Fibroblast of skin of abdomen (primary cell): Measurements from ENCODE around the gene DEF6. TPM values are rescaled to one million over a fixed set of nuclear protein-coding genes. Genes with fewer than 3 reads are reported as not detected.

Source experiments
- DNase-seq: peaks from one replicate; pipeline ENCODE4 v3.0.0-alpha.2; 2013
- polyA plus RNA-seq, 2 experiments: library from polyadenylated mRNA; unstranded; fragments of 120-200 nt; gene quantifications; one replicate each; pipeline ENCODE4 v1.2.1, GENCODE V29; 2013; ENCODE audit not compliant: insufficient read length in 2 of 2

DEF6 gene, protein sequence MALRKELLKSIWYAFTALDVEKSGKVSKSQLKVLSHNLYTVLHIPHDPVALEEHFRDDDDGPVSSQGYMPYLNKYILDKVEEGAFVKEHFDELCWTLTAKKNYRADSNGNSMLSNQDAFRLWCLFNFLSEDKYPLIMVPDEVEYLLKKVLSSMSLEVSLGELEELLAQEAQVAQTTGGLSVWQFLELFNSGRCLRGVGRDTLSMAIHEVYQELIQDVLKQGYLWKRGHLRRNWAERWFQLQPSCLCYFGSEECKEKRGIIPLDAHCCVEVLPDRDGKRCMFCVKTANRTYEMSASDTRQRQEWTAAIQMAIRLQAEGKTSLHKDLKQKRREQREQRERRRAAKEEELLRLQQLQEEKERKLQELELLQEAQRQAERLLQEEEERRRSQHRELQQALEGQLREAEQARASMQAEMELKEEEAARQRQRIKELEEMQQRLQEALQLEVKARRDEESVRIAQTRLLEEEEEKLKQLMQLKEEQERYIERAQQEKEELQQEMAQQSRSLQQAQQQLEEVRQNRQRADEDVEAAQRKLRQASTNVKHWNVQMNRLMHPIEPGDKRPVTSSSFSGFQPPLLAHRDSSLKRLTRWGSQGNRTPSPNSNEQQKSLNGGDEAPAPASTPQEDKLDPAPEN
- 4.7 TPM for polyA plus RNA-seq (2013, experiment 1 of 2; ENCODE audit: insufficient read length)
- polyA plus RNA-seq (2013, experiment 2 of 2; ENCODE audit: insufficient read length), result 4.9 TPM

DNA sequence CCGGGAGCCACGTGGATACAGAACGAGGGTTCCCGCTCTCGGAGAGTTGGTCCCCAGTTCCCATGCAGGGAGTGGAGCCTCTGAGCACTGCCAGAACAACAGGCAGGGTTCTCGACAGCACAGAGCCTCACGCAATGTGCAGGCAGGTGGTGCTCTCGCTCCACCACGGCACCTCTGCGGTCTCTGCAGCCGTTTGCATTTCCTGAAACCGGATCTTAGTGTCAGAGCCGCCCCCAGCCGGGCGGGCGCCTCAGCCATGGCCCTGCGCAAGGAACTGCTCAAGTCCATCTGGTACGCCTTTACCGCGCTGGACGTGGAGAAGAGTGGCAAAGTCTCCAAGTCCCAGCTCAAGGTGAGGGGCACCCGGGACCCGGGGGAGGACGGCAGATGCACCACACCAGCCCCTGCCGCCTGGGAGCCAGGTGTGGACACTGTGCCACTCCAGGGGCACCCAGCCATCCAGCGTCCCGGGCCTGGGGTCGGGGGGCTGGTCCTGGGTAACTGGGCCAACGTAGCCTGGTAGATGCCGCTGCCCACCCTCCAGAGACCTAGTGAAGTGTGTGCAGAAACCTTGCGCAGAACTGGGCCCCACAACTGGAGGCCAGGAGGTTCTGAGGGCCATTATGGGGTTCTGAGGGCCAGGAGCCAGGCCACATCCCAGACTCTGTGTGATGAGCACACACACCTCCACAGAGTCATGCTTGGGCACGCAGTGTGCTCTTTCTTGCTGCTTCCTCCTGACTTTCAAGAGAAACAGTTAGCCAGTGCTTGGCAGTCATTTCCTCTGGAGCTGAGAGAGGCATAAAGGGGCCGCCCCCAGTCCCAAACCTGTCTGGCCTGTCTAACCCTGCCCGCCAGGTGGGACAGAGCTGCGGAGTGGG is at the start of gene DEF6:
TSS of gene DEF6 (plus strand) at position 218 of the 881 bp plus-strand sequence. CDS start at position 257, 39 bp downstream.
- DNase-seq, result peak; percentile 81

DNA sequence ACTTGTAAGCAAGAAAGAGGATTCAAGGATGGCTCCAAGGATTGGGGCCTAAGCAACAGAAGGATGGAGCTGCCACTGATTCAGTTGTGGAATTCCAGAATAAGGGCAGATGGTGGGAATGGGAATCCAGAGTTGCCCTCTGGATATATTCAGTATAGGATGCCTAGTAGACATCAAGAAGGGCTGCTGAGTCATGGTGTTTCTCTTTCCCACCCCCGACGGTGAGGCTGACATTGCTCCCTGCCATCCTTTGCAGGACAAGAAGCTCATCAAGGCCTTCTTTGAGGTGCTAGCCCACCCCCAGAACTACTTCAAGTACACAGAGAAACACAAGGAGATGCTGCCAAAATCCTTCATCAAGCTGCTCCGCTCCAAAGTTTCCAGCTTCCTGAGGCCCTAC is 49.3 kb upstream of the DEF6 start:
- no peak for DNase-seq

DNA sequence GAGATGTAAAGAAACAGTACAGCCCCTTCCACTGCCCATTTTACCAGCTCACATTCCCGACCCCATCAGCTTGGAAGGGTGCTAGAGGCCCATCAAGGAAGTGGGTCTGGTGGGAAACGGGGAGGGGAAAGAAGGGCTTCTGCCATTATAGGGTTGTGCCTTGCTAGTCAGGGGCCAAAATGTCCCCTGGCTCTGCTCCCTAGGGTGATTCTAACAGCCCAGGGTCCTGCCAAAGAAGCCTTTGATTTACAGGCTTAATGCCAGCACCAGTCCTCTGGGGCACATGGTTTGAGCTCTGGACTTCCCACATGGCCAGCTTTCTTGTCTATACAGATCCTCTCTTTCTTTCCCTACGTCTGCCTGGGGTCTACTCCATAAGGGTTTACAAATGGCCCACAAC is 48.7 kb upstream of the DEF6 start:
- DNase-seq, result no peak

GRCh38 chr6:35251949-35252348 is 45.7 kb upstream of the DEF6 start:
- DNase-seq, result no peak

- DNase-seq, result no peak
Observed at GRCh38 chr6:35253249-35253648, 44.4 kb upstream of the DEF6 start.

GRCh38 chr6:35258336-35258735 is 39.3 kb upstream of the DEF6 start:
- DNase-seq, result no peak

DNA sequence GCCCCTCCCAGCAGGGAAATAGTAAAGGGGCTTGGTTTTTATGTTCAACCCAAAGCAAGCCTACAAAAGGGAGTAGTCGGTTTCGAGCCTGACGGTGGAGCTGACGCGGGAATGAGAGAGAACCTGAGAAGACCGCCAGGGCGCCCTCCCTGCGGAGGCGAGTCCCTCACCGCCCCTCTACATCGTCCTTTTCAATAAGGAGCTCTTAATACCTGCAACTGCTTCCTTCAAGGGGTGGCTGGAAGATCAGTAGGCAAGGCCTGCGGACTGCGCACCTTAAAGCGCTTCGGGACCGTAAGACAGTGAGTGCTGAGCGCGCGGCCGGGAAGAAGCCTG is 38.8 kb upstream of the DEF6 start:
- peak; percentile 44 for DNase-seq

DNA sequence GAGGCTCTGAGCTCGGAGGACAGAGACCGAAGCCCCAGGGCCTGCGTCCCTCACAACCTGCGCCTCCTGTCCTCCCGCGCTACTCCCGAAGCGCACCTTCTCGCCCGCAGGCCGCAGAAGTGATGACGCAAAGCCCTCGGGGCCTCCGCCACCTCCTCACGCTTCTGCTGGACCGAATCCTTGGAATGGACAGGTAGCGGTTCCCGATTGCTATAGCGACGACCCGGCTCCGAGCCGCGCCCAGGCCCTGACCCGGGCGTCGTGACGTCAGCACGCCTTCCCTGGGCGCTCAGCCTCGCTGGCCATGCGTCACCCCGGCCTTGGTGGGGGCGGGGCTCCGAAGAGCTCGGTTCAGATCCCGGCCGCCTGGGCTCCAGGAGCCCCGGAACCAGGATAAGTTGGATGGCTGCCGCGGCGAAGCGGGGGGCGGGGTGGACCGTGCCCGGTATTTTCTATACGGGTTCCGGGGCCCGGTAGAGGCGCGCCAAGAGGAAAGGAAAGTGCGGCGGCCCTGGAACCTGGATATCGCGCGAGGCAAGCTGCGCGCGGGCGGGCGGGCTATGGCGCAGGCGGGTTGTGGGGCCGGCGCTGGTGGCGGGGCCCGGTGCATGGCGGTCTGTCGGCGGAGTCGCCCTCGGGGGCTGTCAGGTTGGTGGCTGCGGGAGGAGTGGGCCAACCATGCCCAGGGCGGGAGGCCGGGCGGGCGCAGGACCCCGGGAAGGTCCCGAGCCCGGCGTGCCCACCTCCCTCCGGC is 38.2 kb upstream of the DEF6 start, which contains the start of gene ZNF76:
TSS of gene ZNF76 (plus strand) at position 542 of the 754 bp plus-strand sequence. CDS start 21,417 bp downstream, outside the sequence.
- DNase-seq, result peak; percentile 97

DNA sequence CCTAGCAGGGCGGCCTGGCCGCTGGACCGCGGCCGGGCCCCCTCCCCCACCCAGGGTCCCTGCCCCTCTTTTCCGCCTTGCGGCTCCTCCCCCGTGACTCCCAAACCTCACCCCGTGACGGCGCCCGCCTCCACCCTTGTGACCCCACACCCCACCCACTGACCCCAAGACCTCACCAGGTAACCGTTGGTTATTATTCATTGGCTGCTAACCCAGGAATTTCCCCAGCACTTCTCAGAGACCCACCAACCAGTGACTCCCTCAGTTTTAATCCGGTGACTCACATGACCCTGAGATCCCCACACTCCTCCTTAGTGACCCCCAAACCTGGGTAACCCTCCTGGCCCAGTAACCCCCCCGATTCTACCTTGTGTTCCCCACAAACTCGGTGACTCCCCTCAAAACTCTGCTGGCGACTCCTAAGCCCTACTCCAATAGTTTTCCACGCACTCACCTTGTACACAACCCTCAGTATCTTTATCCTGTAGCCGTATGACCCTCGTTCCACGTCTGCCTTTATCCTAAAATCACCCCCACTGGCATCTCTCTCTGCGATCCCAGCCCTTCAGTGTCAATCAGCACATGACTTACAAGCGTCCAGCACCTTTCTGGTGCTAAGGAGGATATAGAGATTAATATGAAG is 37.5 kb upstream of the DEF6 start:
- peak; percentile 41 for DNase-seq

DNA sequence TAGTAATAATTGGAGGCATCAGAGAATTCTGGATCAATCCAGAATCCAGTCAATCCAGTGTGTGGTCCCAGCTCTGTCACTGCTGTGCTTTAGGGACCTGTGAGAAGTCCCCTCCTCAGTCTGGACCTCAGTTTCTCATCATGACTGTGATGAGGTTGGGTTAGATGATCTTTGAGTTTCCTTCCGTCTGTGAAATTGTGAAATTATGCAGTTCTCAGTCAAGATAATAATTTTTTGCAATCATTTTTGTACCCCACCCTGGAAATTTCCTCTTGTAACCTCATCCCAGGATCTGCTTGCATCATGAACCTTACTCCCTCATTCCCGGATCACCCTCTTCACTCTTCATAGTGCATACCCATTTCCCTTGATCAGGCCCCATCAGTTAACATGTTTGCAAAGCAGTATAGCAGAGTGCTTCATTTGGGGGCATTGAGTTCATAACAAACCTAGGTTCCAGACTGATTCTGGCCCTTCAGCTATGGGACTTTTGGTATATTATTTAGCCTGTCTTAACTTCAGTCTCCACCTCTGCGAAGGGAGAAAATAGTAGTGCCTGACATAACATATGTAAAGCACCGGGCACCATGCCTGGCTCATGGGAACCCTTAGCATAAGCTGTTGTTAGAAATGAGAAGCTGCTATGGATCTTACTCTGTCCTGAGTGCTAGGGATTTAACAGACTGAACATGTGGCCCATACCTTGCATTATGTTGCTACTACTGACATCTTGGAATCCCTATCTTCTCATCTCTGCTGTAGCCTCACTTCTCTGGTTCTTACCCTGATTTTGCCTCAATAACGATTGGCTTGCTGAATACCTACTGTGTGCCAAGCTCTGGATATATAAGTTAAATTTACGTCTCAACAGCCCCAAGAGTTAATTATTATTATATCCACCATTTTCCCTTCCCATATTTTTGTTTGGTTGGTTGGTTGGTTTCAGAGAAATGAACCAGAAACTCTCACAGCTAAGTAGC is 36.7 kb upstream of the DEF6 start:
- DNase-seq, result no peak

GRCh38 chr6:35262596-35262995 is 35.0 kb upstream of the DEF6 start:
- DNase-seq, result peak; percentile 25

GRCh38 chr6:35264550-35265274 is 32.9 kb upstream of the DEF6 start:
- no peak for DNase-seq

GRCh38 chr6:35265523-35265922 is 32.1 kb upstream of the DEF6 start:
- no peak for DNase-seq

DNA sequence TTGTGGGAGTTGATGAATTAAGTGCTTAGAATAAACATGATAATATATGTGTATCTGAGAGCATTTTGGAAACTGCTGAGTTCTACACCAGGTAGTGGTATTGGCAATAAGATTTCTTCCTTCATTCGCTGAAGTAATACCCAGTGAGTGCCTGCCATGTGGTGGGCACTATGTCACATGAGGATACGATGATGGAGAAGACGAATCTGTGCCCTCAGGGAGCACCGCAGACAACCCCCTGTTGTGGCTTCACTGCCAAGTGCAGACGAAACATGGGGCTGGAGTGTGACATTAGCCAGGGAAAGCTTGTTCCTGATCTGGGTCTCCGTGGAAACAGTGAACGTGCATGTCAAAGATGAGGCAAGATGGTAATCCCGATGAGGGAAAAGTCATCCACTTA is 30.2 kb upstream of the DEF6 start:
- no peak for DNase-seq

DNA sequence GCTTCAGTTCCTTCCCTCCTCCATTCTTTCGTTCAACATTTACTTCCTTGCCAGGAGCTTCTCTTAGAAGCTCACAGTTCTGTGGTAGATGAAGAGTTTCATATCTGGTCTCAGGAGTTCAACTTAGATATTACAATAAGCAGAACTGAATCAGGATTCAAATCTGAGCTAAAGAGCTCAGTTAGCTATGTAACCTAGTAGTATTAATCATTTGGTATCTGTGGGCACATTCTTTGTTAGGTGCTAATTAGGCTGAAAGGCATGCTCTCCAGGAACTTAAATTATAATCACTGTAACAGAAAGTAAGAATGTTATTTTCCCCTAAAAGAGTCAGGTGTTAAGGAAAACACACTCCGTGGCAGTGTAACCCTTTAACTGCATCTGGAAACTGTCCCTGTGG is 29.7 kb upstream of the DEF6 start:
- DNase-seq, result no peak

- no peak for DNase-seq
Observed at GRCh38 chr6:35272005-35272404, 25.6 kb upstream of the DEF6 start.

GRCh38 chr6:35273822-35274559 is 23.6 kb upstream of the DEF6 start:
- no peak for DNase-seq

DNA sequence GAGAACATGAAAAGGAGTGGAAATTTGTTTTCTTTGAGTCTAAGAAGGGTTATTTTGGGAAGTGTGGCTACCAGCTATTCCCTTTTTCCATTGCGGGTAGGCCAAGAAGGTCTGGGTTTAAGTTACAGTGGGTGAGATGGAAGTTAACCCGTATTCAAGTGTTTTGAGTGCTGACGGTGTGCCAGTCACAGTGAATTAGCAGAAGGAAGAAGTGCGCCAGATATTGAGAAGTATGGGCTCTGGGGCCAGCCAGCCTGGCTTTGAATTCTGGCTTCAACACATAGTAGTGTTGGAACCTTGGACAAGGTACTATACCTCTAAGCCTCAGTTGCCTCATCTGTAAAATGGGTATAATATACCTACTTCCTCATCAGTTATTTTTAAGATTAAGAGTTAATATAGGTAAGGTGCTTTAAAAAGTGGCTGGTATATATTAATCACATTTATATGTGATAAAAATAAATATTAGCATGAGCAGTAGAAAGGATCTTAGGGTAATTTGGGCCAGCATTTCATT is 21.8 kb upstream of the DEF6 start:
- DNase-seq, result no peak

- no peak for DNase-seq
Observed at GRCh38 chr6:35278708-35279107, 18.9 kb upstream of the DEF6 start.
